Peyer's patch (tissue), 4 donors: ENCODE data around the gene TNN.

Experiments
- POLR2A ChIP-seq, 2 donors: fragments of 450-650 bp; IDR thresholded peaks; one replicate each; pipeline ENCODE4 v1.5.1; 2017; ENCODE audit warnings: antibody characterized with exemption in 2 of 2, mild to moderate bottlenecking in 2 of 2, moderate library complexity in 2 of 2
- TF ChIP-seq, protein P1 (sequence below), 6 experiments: fragments of 450-650 bp in 4 of 6; fragments of 200-600 bp in 2 of 6; sonication (generic) in 1 of 6; IDR thresholded peaks; one replicate each; pipeline ENCODE4 v1.5.1; 2017 to 2019; ENCODE audit warnings: antibody characterized with exemption in 6 of 6, mild to moderate bottlenecking in 3 of 6, moderate library complexity in 1 of 6

- TF ChIP-seq, protein P1, sequence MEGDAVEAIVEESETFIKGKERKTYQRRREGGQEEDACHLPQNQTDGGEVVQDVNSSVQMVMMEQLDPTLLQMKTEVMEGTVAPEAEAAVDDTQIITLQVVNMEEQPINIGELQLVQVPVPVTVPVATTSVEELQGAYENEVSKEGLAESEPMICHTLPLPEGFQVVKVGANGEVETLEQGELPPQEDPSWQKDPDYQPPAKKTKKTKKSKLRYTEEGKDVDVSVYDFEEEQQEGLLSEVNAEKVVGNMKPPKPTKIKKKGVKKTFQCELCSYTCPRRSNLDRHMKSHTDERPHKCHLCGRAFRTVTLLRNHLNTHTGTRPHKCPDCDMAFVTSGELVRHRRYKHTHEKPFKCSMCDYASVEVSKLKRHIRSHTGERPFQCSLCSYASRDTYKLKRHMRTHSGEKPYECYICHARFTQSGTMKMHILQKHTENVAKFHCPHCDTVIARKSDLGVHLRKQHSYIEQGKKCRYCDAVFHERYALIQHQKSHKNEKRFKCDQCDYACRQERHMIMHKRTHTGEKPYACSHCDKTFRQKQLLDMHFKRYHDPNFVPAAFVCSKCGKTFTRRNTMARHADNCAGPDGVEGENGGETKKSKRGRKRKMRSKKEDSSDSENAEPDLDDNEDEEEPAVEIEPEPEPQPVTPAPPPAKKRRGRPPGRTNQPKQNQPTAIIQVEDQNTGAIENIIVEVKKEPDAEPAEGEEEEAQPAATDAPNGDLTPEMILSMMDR (IDR thresholded peaks at IDR 0.05): no peak
- TF ChIP-seq POLR2A (IDR thresholded peaks at IDR 0.05): no peak
These were observed 110.8 kb downstream of the TNN start for GRCh38 chr1:175178456-175178855.
